ENCODE results near the gene DCTPP1.
"Not testable (repeated sequence)": the region's sequence is repeated elsewhere in the genome, so short reads cannot be mapped to it uniquely, and the experiment has no call there.

The DCTPP1 gene

GRCh38 chr16:30416047-30416603 lies 13.7 kb downstream of the DCTPP1 start:
- in situ Hi-C loops (cut with MboI; ENCODE audit: low sequenced_read_pairs), result loop anchor here (25.0 kb wide), 1 partner anchor 304 kb away; the partner anchor contains the start of genes GDPD3 and MAPK3

GRCh38 chr16:30414159-30414558 lies 15.7 kb downstream of the DCTPP1 start:
- in situ Hi-C loops (cut with MboI; ENCODE audit: low sequenced_read_pairs), result loop anchor here (25.0 kb wide), 1 partner anchor 302 kb away; the partner anchor contains the start of genes GDPD3 and MAPK3

- in situ Hi-C loops (cut with MboI; ENCODE audit: low sequenced_read_pairs), result loop anchor here (25.0 kb wide), 1 partner anchor 301 kb away; the partner anchor contains the start of genes GDPD3 and MAPK3
Observed at GRCh38 chr16:30413112-30413806, 16.6 kb downstream of the DCTPP1 start.

- in situ Hi-C loops (cut with MboI; ENCODE audit: low sequenced_read_pairs), result loop anchor here (25.0 kb wide), 1 partner anchor 297 kb away; the partner anchor contains the start of genes GDPD3 and MAPK3
Observed at GRCh38 chr16:30409125-30410060, 20.4 kb downstream of the DCTPP1 start.

GRCh38 chr16:30407804-30408534 lies 21.9 kb downstream of the DCTPP1 start:
- in situ Hi-C loops (cut with MboI; ENCODE audit: low sequenced_read_pairs), result loop anchor here (25.0 kb wide), 1 partner anchor 296 kb away; the partner anchor contains the start of genes GDPD3 and MAPK3

GRCh38 chr16:30407102-30407803 lies 22.6 kb downstream of the DCTPP1 start, which contains the start of gene ZNF771:
TSS of gene ZNF771 (plus strand) at chr16:30407606. CDS start at chr16:30408054, 448 bp downstream.
- in situ Hi-C loops (cut with MboI; ENCODE audit: low sequenced_read_pairs), result loop anchor here (25.0 kb wide), 1 partner anchor 295 kb away; the partner anchor contains the start of genes GDPD3 and MAPK3

- in situ Hi-C loops (cut with MboI; ENCODE audit: low sequenced_read_pairs), result loop anchor here (25.0 kb wide), 1 partner anchor 294 kb away; the partner anchor contains the start of genes GDPD3 and MAPK3
Observed at GRCh38 chr16:30406795-30407101, 23.1 kb downstream of the DCTPP1 start.

GRCh38 chr16:30401768-30402425 lies 27.9 kb downstream of the DCTPP1 start:
- in situ Hi-C loops (cut with MboI; ENCODE audit: low sequenced_read_pairs), result loop anchor here (5.0 to 25.0 kb wide), 2 partner anchors 50 to 290 kb away; partner anchors contain the start of genes GDPD3 and MAPK3

- in situ Hi-C loops (cut with MboI; ENCODE audit: low sequenced_read_pairs), result loop anchor here (5.0 to 25.0 kb wide), 2 partner anchors 47 to 287 kb away; partner anchors contain the start of genes GDPD3 and MAPK3
Observed at GRCh38 chr16:30399435-30400186, 30.2 kb downstream of the DCTPP1 start.

GRCh38 chr16:30398661-30399434 lies 31.0 kb downstream of the DCTPP1 start:
- in situ Hi-C loops (cut with MboI; ENCODE audit: low sequenced_read_pairs), result no loop called here

GRCh38 chr16:30397776-30398660 lies 31.8 kb downstream of the DCTPP1 start:
- in situ Hi-C loops (cut with MboI; ENCODE audit: low sequenced_read_pairs), result no loop called here

- in situ Hi-C loops (cut with MboI; ENCODE audit: low sequenced_read_pairs), result no loop called here
Observed at GRCh38 chr16:30397056-30397455, 32.8 kb downstream of the DCTPP1 start.

- in situ Hi-C loops (cut with MboI; ENCODE audit: low sequenced_read_pairs), result not testable (repeated sequence)
Observed at GRCh38 chr16:30396627-30397026, 33.2 kb downstream of the DCTPP1 start.

GRCh38 chr16:30395992-30396585 lies 33.7 kb downstream of the DCTPP1 start:
- in situ Hi-C loops (cut with MboI; ENCODE audit: low sequenced_read_pairs), result no loop called here

GRCh38 chr16:30395155-30395991 lies 34.5 kb downstream of the DCTPP1 start, which contains the start of gene ZNF48:
TSS of gene ZNF48 (plus strand) at chr16:30395420. CDS start at chr16:30395795, 375 bp downstream.
- in situ Hi-C loops (cut with MboI; ENCODE audit: low sequenced_read_pairs), result no loop called here
